NCI-H1105 treated with DMSO at 0.1 percent for 48 hours (cell line): Measurements from ENCODE around the gene ZNF787.

Experiments
- DNase-seq: peaks from one replicate; lab custom pipeline; 2025; lab: John Stamatoyannopoulos, UW

Gene ZNF787

GRCh38 chr19:56087647-56088496 is 33.2 kb downstream of the ZNF787 start:
- no peak for DNase-seq

DNA sequence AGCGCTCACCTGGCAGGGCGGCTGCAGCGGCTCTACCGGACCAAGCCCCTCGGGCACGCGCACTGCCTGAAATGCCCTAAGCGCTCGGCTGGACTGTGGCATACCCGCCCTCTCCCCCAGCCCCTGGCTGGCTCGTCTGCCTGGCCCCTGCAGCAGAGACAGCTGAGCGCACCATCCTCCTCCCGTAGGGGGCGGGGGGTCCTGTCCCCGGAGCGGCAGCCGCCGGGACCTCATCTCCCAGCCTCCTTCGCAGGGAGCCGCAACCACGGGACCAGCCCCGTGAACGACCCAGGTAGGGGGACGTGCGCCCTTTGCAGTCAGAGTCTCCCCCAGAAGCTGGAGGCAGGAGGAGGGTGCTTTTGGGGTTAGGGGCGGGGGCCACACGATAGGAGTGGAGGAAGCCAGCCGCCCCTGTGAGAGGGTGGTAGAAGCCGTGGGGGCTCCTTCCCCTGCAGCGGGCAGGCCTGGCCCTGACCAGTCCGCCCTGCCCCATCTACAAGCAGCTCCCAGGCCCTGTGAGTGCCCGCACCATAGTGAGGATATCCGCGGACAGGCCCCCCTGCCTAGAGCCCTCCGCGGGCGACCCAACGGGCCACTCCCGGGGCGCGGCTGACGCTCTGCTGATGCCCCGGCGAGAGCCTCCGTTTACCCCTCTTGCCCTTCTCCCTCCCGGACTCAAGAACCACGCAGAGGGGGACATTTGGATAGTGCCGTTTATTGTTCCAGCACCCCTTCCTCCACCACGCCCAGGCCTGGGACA is 34.2 kb downstream of the ZNF787 start:
- no peak for DNase-seq

GRCh38 chr19:56085571-56086275 is 35.4 kb downstream of the ZNF787 start:
- no peak for DNase-seq

GRCh38 chr19:56084835-56085536 is 36.1 kb downstream of the ZNF787 start:
- DNase-seq = no peak

DNA sequence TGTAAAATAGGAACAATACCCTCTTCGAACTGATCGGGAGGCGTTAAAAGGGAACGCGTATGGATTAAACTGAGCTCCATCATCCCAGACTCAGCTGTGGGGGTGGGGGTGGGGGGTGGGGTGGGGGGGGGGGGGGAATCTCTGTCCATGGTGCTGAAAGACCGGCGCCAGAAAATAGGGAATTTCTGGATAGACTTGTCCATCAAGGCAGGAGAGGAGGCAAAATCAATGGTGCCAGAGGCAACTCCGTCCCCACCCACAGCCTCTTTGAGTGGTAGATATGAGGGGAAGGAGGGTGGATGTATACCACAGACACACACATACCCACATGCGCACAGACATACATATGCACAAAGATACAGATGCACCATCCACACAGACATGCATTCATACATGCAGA is 37.4 kb downstream of the ZNF787 start:
- DNase-seq = no peak

- DNase-seq = peak; percentile 41
Observed at GRCh38 chr19:56080669-56081401, 40.3 kb downstream of the ZNF787 start.

- no peak for DNase-seq
Observed at GRCh38 chr19:56079609-56080008, 41.5 kb downstream of the ZNF787 start.

DNA sequence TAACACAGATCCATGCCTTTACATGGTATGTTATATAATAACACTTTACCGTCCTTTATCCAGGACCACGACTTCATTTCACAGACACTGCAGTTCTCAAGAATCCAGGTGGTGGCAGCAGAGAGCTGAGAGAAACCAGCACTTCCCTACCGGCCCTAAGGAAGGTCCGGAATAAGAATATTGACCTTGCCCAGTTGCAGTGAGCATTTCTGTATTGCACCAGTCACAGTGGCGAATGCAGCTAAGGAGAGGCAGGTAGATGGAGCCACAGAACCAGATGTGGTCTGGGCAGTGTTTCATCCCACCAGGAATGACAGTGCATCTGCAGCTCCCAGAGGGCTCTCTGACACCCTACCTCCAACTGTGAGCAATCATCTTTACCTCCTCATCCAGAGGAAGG is 44.6 kb downstream of the ZNF787 start:
- DNase-seq = peak; percentile 41

DNA sequence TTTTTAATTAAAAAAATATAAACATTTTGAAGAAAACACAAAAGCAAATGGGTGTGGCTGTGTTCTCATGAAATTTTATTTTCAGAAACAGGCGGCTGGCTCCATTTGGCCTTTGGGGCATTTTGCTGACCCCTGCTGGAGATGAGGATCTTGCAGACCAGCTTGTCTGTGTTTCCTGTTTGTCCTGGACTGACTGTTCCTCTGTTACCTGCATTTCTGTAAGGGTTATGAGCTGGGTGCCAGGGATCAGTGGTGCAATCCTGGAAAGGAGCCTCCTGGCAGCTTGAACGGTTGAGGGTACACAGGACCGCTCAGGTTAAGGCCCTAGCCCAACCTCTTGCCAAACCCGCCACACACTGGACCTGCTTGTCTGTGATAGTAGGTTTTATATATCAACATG is 49.9 kb downstream of the ZNF787 start:
- no peak for DNase-seq

- no peak for DNase-seq
Observed at GRCh38 chr19:56069642-56070041, 51.5 kb downstream of the ZNF787 start.

GRCh38 chr19:56066152-56067023 is 54.7 kb downstream of the ZNF787 start:
- DNase-seq = peak; percentile 78

DNA sequence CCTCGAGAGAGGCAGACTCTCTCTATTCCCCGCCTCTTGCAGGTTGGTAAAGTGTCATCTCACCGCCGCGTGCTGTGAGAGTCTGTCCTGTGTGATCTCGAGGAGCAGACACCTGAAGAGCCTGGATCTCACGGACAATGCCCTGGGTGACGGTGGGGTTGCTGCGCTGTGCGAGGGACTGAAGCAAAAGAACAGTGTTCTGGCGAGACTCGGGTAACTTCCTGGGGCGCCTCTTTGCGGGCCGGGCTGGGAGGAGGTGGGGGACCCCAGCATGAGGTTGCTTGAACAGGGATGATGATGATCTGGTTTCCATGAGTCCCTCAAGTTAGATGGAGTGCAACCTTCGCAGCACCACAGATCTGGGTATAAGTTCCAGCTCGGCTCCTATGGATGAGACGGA is 67.5 kb downstream of the ZNF787 start:
- no peak for DNase-seq
